GM21825 (cell line): ENCODE measurements around the gene HES5.
A peak's percentile ranks its signal among the peaks of the same experiment; 100 is the strongest.
"Not testable (repeated sequence)": the region's sequence is repeated elsewhere in the genome, so short reads cannot be mapped to it uniquely, and the experiment has no call there.

Experiments
- ATAC-seq: cut with Tn5 transposase; IDR thresholded peaks from one replicate; pipeline ENCODE4 v1.9.1; 2021; ENCODE audit warnings: mild to moderate bottlenecking, moderate library complexity; ENCODE audit not compliant: unreplicated experiment

HES5 gene

GRCh38 chr1:2561446-2561845, 31.4 kb upstream of the HES5 start:
- ATAC-seq = no peak

DNA sequence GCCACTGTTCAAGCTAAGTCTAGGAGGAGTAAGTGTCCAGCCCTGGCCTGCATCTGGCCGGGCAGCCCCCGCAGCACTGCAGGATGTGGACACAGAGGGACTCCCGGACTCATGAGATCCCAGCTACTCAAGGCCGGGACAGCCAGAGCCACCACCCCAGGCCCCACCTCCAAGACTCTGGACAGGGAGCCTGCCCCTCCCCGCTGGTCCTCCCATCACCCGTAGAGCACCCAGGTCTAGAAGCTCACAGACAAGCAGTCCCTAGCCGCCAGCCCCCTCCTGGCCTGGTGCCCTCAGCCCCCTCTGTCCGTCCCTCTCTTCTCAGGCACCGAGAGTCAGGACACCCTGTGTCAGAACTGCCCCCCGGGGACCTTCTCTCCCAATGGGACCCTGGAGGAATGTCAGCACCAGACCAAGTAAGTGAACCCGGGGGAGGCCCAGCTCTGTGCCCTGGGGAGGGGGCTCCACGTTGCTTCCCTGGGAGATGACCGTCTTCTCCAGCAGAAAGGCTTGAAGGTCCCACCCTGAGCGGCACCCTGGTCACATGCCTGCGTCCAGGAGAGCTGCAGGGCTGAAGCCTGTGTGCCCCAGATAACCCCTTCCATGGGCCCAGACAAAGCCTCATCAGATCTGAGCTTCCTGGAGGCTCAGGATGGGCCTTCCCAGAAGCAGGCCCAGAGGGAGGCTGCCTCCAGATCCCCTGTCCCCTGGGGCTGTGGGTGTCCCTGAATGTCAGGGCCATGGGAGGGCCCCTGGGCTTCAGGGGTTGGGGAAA, 30.4 kb upstream of the HES5 start:
- no peak for ATAC-seq

GRCh38 chr1:2559509-2560298, 29.6 kb upstream of the HES5 start:
- ATAC-seq = no peak

DNA sequence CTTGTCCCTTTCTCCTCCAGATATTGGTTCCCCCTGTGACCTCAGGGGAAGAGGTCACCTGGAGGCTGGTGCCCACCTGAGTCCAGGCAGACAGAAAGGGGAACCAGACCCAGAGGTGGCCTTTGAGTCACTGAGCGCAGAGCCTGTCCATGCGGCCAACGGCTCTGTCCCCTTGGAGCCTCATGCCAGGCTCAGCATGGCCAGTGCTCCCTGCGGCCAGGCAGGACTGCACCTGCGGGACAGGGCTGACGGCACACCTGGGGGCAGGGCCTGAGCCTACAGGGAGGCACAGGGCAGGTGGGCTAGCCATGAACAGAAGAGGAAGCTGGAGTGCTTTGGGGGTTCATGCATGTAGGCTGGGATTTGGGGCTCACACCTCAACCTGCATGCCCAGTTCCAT, 28.8 kb upstream of the HES5 start:
- ATAC-seq = no peak

DNA sequence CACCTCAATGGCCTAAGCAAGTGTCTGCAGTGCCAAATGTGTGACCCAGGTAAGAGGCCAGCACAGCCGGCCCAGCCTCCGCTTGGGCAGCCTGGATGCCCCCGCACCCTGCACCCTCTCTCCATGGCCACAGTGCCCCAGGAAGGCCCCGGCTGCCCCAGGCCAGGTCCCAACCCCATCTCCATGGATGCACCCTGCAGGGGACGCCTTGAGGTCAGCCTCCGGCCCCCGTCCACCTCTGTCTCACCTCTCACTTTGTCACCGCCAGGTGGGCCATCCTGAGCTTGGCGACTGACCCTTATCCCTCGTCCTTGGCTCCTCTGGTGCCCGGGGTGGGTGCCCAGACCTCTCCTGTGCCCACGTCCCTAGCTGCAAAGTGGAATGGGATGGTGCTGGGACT, 28.4 kb upstream of the HES5 start:
- no peak for ATAC-seq

DNA sequence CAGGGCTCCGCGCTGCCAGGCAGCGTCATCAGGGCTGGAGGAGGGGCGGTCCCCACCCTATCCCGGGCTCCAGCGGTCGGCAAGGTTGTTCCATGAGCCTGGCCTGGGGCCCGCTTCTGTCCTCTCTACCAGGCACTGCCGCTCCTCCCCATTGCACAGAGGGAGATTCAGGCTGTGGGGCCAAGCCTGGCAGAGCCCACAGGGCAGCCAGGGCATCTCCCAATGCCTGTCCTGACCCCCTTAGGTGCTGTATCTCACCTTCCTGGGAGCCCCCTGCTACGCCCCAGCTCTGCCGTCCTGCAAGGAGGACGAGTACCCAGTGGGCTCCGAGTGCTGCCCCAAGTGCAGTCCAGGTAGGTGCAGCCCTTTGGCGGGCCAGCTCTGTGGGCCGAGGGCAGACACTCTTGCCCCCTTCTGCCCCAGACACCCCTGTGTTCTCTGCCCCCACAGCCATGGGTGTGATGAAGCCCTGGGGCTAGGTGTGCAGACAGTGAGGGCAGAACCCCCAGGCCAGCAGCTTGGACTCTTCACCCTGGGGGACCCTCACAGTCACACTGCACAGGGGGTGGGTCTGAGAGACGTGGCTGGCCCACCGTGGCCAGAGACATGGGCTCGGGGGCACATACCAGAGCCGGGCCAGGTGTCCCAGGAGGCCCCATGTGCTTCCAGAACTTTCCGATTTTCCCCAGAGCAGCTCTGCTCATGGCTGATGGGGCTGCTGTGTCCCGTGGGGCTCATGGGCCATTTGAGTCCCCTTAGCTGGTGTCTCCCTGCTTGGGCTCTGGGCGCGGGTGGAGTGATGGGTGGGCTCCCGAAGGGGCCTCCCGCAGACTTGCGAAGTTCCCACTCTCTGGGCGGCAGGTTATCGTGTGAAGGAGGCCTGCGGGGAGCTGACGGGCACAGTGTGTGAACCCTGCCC, 27.7 kb upstream of the HES5 start:
- ATAC-seq = no peak

DNA sequence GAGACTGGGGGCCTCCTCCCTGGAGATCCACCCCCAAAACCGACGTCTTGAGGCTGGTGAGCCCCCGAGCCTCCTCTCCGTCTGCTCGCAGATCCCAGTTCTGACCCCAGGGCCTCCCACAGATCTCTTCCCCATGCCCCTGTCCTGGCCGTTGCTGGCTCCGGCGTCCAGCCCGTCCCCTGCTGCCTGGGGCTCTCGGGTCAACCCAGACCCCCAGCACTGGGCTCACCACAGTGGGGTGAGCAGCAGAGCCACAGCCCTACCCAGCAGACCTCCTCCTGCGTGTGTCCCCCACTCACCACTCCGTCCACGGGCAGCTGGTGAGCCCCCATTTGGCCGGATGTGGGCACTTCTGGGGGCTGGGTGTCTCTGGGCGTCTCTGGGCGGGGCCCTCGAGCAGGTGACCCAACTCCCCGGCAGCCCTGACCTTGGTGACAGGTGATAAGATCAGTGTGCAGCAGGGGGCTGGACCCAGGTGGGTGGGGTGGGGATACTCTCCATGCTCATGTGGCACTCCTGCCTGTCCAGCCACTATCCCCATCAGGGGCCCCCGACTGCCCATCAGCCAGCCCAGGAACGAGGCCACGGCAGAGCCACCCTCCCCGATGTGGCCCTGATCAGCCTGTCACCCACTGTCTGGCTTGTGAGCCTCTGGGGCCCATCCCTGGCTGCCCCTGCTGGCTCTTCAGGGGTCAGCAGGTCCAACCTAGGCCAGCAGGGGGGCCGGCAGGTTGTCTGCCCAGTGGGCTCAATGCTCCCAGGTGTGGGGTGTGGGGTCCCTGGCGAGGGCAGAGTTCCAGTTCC, 26.8 kb upstream of the HES5 start:
- no peak for ATAC-seq

DNA sequence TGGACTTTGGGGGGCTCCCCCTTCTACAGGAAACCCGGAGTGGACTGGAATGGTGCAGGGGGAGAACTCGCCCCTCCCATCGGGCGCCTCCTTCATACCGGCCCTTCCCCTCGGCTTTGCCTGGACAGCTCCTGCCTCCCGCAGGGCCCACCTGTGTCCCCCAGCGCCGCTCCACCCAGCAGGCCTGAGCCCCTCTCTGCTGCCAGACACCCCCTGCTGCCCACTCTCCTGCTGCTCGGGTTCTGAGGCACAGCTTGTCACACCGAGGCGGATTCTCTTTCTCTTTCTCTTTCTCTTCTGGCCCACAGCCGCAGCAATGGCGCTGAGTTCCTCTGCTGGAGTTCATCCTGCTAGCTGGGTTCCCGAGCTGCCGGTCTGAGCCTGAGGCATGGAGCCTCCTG, 26.2 kb upstream of the HES5 start, which contains the start of gene TNFRSF14:
TNFRSF14 (plus strand) TSS at position 95 of the 401 bp plus-strand sequence; CDS start at position 389, 294 bp downstream.
- ATAC-seq = peak; percentile 16

GRCh38 chr1:2555634-2556276, 25.7 kb upstream of the HES5 start:
- peak; percentile 35 for ATAC-seq

DNA sequence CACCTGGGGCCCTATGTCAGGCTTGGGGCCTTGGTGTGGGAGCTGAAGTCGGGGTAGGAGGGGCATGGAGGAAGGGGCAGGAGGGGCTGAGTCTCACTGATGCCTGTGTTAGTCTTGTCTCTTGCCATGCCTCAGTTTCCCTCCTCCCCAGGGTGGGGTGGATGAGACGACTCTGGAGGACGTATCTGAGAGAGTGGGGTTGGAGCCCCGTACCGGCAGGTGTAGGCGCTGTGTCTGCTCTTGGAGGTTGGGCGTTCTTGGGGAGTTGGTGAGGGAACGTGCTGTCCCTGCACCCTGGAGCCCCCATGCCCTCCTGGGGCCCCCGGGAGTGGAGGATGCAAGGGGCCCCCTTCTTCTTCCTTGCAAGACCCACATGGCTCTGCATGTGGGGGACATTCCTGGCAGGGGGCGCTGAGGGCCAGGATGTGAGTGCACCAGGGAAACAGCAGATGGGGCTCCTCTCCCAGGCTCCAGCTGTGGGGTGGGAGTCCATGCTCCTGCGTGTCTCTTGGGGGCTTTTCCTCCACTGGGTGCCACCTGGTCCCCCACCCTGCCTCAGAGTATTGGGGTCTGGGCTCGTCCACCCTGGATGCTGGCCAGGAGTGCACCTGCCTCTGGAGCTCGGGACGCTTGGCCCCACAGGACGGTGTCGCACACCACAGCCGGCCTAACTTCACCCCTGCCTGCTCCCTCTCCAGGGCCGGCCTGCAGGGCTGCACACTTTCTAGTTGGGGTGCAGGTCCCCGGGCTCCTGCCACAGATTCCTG, 24.7 kb upstream of the HES5 start:
- ATAC-seq = peak; percentile 11

GRCh38 chr1:2553871-2554620, 24.0 kb upstream of the HES5 start:
- no peak for ATAC-seq

DNA sequence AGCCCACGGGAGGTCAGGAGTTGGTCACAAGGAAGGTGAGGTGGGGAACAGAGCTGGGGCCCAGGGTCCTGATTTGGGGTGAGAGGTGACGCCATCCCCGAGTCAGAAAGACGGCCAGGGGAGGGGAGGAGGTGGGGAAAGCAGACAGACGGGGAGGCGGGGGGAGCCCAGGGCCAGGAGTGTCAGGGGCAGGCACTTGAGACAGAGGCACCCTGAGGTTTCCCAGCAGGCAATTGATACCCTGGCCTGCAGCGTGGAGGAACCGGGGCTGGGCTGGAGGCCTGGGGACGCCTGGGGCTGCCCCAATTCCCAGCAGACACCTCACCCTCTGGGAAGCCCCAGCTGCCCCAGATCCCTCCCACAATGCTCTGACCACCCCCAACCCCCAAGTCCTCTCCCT, 23.0 kb upstream of the HES5 start:
- not testable (repeated sequence) for ATAC-seq

- no peak for ATAC-seq
These were observed 22.1 kb upstream of the HES5 start for GRCh38 chr1:2552189-2552588.

DNA sequence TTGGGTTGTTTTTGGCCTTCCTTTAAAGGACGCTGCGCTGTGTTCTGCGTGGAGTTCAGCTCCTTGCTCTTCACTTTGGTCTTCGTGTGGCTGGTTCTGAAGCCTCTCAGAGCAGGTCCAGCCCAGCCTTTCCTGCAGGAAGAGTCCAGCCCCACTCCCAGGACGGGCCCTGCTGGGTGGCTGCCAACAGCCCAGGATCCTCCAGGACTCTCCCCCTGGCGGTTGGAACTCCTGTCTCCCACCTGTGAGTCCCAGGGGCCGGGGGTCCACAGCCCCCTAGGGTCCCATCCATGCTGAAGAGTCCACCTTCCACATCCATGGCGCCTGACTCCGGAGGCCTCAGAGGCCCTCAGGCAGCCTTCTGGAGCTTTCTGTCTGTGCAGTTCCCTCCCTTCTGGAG, 21.5 kb upstream of the HES5 start:
- not testable (repeated sequence) for ATAC-seq

- not testable (repeated sequence) for ATAC-seq
These were observed 20.3 kb upstream of the HES5 start for GRCh38 chr1:2550309-2550861.

- ATAC-seq = not testable (repeated sequence)
These were observed 19.4 kb upstream of the HES5 start for GRCh38 chr1:2549367-2550029.

GRCh38 chr1:2548068-2548589, 18.1 kb upstream of the HES5 start:
- peak; percentile 20 for ATAC-seq
